Measurements from ENCODE around the gene CLDN7.

The CLDN7 gene

DNA sequence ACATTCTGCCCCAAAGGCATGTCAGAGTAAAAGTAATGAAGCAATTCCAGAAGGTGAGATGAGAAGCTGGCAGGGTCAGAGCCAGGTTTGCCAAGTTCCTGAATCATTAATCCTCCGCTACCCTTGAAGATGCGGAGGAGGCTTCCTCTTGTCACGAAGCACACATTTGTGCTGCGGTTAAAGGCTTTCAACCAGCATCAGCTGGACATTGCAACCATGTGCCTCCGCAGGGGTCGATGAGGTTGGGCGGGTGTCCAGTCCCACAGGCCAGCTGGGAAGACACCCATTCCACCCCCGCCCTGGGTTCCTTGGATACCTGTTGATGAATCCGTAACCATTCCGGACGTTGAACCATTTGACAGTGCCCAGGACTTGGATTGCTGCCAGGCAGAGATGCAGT, 30.9 kb upstream of the CLDN7 start:
- FAIRE-seq (no peak), DNase-seq (ENCODE audit: insufficient read length, low spot score) (peak; percentile 6)
- TF ChIP-seq, protein P1, sequence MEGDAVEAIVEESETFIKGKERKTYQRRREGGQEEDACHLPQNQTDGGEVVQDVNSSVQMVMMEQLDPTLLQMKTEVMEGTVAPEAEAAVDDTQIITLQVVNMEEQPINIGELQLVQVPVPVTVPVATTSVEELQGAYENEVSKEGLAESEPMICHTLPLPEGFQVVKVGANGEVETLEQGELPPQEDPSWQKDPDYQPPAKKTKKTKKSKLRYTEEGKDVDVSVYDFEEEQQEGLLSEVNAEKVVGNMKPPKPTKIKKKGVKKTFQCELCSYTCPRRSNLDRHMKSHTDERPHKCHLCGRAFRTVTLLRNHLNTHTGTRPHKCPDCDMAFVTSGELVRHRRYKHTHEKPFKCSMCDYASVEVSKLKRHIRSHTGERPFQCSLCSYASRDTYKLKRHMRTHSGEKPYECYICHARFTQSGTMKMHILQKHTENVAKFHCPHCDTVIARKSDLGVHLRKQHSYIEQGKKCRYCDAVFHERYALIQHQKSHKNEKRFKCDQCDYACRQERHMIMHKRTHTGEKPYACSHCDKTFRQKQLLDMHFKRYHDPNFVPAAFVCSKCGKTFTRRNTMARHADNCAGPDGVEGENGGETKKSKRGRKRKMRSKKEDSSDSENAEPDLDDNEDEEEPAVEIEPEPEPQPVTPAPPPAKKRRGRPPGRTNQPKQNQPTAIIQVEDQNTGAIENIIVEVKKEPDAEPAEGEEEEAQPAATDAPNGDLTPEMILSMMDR (IDR thresholded peaks at IDR 0.05; ENCODE audit: insufficient read depth, missing control alignments): no peak

DNA sequence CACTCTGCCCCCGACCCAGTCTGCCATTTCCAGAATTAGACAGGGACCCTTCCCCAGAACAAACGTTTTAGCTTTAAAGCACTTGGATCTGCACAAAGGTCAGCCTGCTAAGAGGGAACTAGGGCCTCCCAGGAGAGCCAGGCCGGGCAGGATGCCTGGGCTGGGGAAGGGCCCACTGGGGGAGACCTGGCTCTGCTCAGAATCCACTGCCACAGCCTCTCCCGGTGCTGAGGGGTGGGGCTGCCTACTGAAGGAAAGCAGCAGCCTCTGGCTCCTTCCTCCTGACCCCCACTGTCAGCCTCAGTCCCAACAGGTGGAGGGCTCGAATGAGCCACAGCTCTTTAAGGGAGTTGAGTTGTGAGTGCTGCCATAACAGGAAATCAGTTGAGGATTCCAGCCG, 30.5 kb upstream of the CLDN7 start:
- FAIRE-seq: no peak
- peak; percentile 15 for DNase-seq (ENCODE audit: insufficient read length, low spot score)
- TF ChIP-seq, protein P1 (IDR thresholded peaks at IDR 0.05; ENCODE audit: insufficient read depth, missing control alignments): no peak

DNA sequence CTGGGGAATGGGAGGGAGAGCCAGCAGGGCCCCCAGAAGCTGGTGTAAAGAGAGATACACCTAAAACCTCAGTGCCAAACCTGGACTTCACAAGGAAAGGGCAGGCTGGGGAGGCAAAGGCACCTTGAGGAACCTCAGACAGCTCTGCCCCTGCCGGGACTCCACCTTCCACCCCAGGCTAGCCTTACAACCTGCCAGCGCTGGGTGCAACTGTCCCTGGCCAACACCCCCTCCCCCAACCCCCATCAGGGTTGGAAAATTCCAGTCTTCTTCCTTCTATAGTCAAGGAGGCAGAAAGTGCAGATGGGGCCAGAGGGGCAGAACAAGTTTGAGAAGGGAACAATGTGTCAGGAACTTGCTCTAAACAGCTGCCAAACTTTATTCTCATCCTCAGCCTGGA, 29.9 kb upstream of the CLDN7 start:
- TF ChIP-seq, protein P1 (IDR thresholded peaks at IDR 0.05; ENCODE audit: insufficient read depth, missing control alignments): no peak
- no peak for DNase-seq (ENCODE audit: insufficient read length, low spot score)
- FAIRE-seq: no peak

DNA sequence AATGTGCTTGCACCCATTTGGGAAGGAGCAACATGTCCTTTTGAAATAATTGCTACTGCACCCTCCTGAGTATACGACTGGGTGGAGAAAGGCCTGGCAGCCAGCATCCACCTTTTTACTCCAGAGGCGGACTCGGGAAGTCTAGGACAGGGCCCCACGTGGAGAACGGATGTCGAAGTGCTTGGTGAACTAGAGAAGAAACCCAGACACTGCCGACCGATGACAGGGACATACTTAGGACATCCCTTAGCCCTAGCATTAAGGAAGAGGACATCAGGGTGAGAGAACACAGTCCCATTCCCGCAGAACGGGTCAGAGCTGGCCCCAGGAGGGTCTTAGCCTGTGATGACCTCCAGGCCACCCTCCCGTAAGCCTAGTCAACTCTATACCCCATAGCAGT, 28.4 kb upstream of the CLDN7 start:
- no peak for FAIRE-seq

DNA sequence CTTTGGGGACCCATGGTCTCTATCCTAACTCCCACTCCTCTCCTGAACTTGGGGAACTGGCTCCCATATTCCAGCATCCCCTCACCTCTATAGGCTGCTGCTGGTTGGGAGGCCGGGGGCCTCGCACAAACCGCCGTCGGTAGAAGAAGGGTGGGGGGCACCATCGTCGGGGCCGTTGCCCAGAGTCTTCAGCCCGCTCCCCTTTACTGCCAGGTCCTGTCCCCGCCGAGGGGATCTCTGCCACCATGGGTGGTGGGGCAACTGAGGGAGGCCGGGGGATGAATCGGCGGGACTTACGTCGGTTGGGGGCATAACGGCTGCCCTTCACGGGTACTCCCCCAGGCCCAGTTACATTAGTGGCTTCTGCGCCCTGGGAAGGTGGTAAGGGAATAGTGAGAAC, 27.9 kb upstream of the CLDN7 start:
- TF ChIP-seq, protein P1 (IDR thresholded peaks at IDR 0.05; ENCODE audit: insufficient read depth, missing control alignments): no peak
- DNase-seq (ENCODE audit: insufficient read length, low spot score): peak; percentile 6

More for the DNA sequence above, 28.4 kb upstream of the CLDN7 start:
- TF ChIP-seq, protein P1 (IDR thresholded peaks at IDR 0.05; ENCODE audit: insufficient read depth, missing control alignments): no peak
- no peak for DNase-seq (ENCODE audit: insufficient read length, low spot score)

DNA sequence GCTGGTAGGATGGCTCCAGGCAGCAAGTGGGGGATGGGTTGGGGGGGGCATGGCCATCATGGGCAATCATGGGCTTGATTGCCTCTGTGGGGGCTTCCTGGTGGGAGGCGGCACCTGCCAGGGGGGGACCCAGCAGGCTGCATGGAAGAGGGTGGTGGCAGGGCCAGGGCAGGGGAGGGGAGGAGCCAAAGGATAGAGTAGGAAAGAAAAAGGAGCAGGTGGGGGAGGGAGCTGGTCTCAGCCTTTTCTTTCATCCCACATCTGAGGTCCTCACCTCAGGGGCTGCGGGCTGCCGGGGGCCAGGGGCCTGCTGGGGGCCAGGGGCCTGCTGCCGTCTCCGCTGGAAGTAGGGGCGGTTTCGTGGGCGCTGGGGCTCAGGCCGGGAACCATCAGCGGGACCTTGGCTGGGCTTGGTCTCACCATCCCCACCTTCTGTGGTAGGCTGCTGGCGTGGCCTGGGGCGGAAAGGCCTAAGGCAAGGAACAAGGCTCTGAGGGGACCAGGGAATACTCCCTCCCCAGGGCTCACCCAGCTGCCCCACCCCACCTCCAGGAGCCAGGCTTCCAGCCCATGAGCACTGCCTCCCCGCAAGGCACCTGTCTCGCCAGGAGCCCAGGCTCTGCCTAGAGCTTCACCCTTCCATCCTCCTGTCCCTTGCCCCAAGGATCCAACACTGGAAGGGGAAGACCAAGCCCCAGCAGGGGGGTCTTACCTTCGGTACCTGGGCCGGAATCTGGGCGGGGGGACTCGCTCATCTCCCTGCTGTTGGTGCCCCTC, 27.2 kb upstream of the CLDN7 start:
- TF ChIP-seq, protein P1 (IDR thresholded peaks at IDR 0.05; ENCODE audit: insufficient read depth, missing control alignments): no peak
- DNase-seq (ENCODE audit: insufficient read length, low spot score) (peak; percentile 19), FAIRE-seq (no peak)

More for the DNA sequence above, 27.9 kb upstream of the CLDN7 start:
- FAIRE-seq: no peak

DNA sequence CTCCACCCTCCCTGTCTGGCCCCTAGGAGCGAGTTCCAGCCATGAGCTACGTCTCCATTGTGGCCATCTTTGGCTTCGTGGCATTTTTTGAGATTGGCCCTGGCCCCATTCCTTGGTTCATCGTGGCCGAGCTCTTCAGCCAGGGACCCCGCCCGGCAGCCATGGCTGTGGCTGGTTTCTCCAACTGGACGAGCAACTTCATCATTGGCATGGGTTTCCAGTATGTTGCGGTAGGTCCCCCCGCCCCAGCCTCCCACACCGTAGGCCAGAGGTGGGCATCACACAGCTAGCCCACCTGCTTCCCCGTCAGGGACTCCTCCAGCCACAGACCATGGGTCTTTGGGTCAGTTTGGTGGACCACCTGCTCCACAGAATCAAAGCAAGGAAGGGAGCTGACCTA, 23.4 kb upstream of the CLDN7 start:
- TF ChIP-seq, protein P1 (IDR thresholded peaks at IDR 0.05; ENCODE audit: insufficient read depth, missing control alignments): no peak
- DNase-seq (ENCODE audit: insufficient read length, low spot score) (no peak), FAIRE-seq (no peak)
